NCI-H2081 (cell line): Measurements from ENCODE around the gene L3MBTL3.
A peak's percentile ranks its signal among the peaks of the same experiment; 100 is the strongest.

Experiments used
- DNase-seq, 2 experiments: peaks; one replicate each; lab custom pipeline; 2025; lab: John Stamatoyannopoulos, UW

Gene L3MBTL3

GRCh38 chr6:130018292-130018743 is at the start of gene L3MBTL3:
Gene L3MBTL3 (plus strand): TSS chr6:130018581. CDS start chr6:130042700, 24,119 bp downstream.
- DNase-seq = peak; percentile 60 to 78

GRCh38 chr6:129969064-129969463 is 49.3 kb upstream of the L3MBTL3 start:
- no peak for DNase-seq

- no peak for DNase-seq
These were observed 42.3 kb upstream of the L3MBTL3 start for GRCh38 chr6:129976110-129976509.

GRCh38 chr6:129978148-129978916 is 40.0 kb upstream of the L3MBTL3 start:
- DNase-seq = no peak

- no peak for DNase-seq
These were observed 37.6 kb upstream of the L3MBTL3 start for GRCh38 chr6:129980821-129981220.

GRCh38 chr6:129981598-129981997 is 36.8 kb upstream of the L3MBTL3 start:
- DNase-seq = no peak

- no peak for DNase-seq
These were observed 29.0 kb upstream of the L3MBTL3 start for GRCh38 chr6:129989396-129989795.

- no peak for DNase-seq
These were observed 25.5 kb upstream of the L3MBTL3 start for GRCh38 chr6:129992881-129993280.

- no peak for DNase-seq
These were observed 24.0 kb upstream of the L3MBTL3 start for GRCh38 chr6:129994410-129994809.

- peak; percentile 18 to 31 for DNase-seq
These were observed 22.0 kb upstream of the L3MBTL3 start for GRCh38 chr6:129996387-129996786.

- no peak for DNase-seq
These were observed 17.6 kb upstream of the L3MBTL3 start for GRCh38 chr6:130000526-130001421.

GRCh38 chr6:130008236-130008873 is 10.0 kb upstream of the L3MBTL3 start:
- DNase-seq = no peak

- no peak for DNase-seq
These were observed 9.2 kb upstream of the L3MBTL3 start for GRCh38 chr6:130009146-130009545.

- no peak for DNase-seq
These were observed 8.0 kb upstream of the L3MBTL3 start for GRCh38 chr6:130010387-130010786.

- DNase-seq = no peak
These were observed 5.7 kb upstream of the L3MBTL3 start for GRCh38 chr6:130012728-130013127.

- DNase-seq = no peak
These were observed 454 bp downstream of the L3MBTL3 start for GRCh38 chr6:130018744-130019325.

GRCh38 chr6:130019326-130020072 is 1.1 kb downstream of the L3MBTL3 start:
- DNase-seq = peak in 1 of 2 experiments; percentile 29

- no peak for DNase-seq
These were observed 1.9 kb downstream of the L3MBTL3 start for GRCh38 chr6:130020073-130020906.

- DNase-seq = peak; percentile 33 to 78
These were observed 2.7 kb downstream of the L3MBTL3 start for GRCh38 chr6:130020907-130021629.

GRCh38 chr6:130026859-130027258 is 8.5 kb downstream of the L3MBTL3 start:
- no peak for DNase-seq
